AG10803 (cell line): ENCODE results near the gene TP53I13.

Experiments
- DNase-seq: peaks from one replicate; pipeline ENCODE4 v3.0.0; 2010; ENCODE audit warnings: low read depth
- H3K4me3 ChIP-seq: 2 replicates; pipeline ENCODE4 v1.5.1; 2011; ENCODE audit warnings: mild to moderate bottlenecking, low read length, control low read depth
- TF ChIP-seq, protein P1 (sequence below): conservative IDR thresholded peaks from 2 replicates; pipeline ENCODE4 v1.5.1; 2011; ENCODE audit warnings: mild to moderate bottlenecking, low read length, control low read depth, inconsistent platforms

TP53I13 gene

GRCh38 chr17:29568331-29569244 lies at the start of gene TP53I13:
Gene TP53I13, plus strand, starts transcription at chr17:29568701. Its CDS starts 58 bp downstream, at chr17:29568759.
- DNase-seq = peak; percentile 72
- peak within 1 kb of the TSS; percentile 77 for H3K4me3 ChIP-seq
- TF ChIP-seq, protein P1, sequence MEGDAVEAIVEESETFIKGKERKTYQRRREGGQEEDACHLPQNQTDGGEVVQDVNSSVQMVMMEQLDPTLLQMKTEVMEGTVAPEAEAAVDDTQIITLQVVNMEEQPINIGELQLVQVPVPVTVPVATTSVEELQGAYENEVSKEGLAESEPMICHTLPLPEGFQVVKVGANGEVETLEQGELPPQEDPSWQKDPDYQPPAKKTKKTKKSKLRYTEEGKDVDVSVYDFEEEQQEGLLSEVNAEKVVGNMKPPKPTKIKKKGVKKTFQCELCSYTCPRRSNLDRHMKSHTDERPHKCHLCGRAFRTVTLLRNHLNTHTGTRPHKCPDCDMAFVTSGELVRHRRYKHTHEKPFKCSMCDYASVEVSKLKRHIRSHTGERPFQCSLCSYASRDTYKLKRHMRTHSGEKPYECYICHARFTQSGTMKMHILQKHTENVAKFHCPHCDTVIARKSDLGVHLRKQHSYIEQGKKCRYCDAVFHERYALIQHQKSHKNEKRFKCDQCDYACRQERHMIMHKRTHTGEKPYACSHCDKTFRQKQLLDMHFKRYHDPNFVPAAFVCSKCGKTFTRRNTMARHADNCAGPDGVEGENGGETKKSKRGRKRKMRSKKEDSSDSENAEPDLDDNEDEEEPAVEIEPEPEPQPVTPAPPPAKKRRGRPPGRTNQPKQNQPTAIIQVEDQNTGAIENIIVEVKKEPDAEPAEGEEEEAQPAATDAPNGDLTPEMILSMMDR = no peak; the same call in 1 of the 2 replicates

DNA sequence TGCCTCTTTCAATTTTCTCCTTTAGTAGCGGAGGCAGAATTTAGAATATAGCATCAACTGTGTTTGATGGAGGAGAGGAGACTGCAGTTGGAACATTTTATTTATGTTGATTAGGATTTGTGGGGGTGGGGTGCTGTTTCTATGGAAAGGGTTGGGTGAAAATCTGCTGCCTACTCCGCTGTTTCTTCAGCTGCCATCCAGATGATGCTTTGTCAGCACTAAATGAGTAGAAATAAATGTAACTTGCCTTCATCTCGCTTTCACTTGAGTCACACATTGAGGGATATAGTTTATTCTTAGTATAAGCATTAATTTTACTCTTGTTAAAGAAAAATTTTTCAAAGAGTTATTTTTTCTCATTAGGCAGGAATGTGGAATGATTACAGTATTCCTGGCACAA lies 43.8 kb upstream of the TP53I13 start:
- peak; percentile 6 for DNase-seq
- TF ChIP-seq, protein P1 = no peak
- H3K4me3 ChIP-seq = no peak overlapping the region

- H3K4me3 ChIP-seq = no peak overlapping the region
- TF ChIP-seq, protein P1 = no peak
- no peak for DNase-seq
Observed at GRCh38 chr17:29526322-29526721, 42.2 kb upstream of the TP53I13 start.

DNA sequence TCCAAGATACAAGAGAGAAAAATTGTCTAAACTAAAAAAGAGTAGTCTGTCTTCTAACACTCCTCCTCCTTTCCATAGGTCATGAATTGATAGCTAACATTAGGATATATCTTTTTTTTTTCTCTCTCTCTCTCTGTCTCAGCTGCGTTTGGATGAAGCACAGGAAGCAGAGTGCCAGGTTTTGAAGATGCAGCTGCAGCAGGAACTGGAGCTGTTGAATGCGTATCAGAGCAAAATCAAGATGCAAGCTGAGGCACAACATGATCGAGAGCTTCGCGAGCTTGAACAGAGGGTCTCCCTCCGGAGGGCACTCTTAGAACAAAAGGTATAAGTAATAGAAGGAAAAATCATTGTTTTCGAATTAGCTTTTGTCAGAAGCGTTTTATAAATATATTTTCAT lies 34.5 kb upstream of the TP53I13 start:
- DNase-seq = no peak
- TF ChIP-seq, protein P1 = no peak
- no peak overlapping the region for H3K4me3 ChIP-seq

- no peak overlapping the region for H3K4me3 ChIP-seq
- TF ChIP-seq, protein P1 = no peak
- DNase-seq = no peak
Observed at GRCh38 chr17:29544066-29544465, 24.4 kb upstream of the TP53I13 start.

DNA sequence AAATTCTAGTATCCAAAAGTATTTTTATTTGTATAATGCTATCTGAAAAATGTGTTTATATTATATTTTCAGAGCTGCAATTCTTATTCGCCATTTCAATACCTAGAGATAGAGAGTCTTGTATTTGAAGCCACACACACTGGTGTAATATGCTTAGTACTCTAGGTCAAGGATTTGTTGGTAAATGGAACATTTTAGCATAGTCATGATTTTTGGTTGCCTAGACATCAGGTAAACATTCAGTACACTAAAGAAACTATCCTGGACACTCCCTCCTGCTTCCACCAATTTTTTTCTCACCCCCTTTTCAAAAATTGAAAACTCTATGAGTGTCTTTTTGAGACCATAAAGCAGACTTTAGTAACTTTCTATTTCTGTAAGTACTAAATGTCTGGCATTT lies 22.4 kb upstream of the TP53I13 start:
- no peak overlapping the region for H3K4me3 ChIP-seq
- TF ChIP-seq, protein P1 = no peak
- DNase-seq = no peak

GRCh38 chr17:29546830-29547229 lies 21.7 kb upstream of the TP53I13 start:
- DNase-seq = no peak
- H3K4me3 ChIP-seq = no peak overlapping the region
- TF ChIP-seq, protein P1 = no peak
